NCI-H146 (cell line): ENCODE measurements around the gene RAPGEF4.
"Not testable (repeated sequence)": the region's sequence is repeated elsewhere in the genome, so short reads cannot be mapped to it uniquely, and the experiment has no call there.

Experiments used
- DNase-seq: peaks from one replicate; lab custom pipeline; 2025; lab: John Stamatoyannopoulos, UW

The RAPGEF4 gene

GRCh38 chr2:173033084-173033483, 297.4 kb downstream of the RAPGEF4 start:
- DNase-seq = no peak

DNA sequence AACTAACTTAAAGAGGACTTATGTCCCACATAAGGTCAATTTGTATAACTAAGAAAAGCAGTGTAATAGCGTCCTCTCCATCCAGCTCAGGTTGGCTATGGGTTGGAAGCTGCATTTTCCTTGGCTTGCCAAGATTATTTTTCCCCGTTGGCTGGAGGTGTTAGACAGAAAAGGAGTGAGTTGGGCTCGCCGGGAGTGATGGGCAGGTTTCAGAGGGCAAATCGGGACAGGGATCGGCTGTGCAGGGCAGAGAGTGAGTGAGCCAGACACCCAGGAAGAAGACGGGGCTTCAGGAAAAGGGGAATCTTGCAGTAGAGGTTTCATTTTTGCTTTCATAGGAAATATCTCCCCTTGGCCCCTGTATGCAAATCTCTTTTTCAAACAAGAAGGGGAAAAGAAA, 298.5 kb downstream of the RAPGEF4 start:
- no peak for DNase-seq

- no peak for DNase-seq
Measured at GRCh38 chr2:173037245-173038120, 301.8 kb downstream of the RAPGEF4 start.

DNA sequence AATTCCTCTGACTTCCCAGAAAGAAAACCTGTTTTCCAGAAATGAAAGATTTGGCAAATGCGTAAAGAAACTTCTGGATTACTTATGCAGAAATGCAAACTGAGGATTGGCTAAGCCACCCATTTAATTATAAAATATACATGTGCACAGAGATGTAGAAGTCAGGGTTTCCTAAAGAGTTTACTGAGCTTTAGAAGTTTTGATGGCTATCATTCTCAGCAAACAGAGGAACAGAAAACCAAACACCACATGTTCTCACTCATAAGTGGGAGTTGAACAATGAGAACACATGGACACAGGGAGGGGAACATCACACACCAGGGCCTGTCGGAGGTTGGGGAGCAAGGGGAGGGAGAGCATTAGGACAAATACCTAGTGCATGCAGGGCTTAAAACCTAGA, 302.6 kb downstream of the RAPGEF4 start:
- not testable (repeated sequence) for DNase-seq

- DNase-seq = no peak
Measured at GRCh38 chr2:173040729-173041128, 305.1 kb downstream of the RAPGEF4 start.

DNA sequence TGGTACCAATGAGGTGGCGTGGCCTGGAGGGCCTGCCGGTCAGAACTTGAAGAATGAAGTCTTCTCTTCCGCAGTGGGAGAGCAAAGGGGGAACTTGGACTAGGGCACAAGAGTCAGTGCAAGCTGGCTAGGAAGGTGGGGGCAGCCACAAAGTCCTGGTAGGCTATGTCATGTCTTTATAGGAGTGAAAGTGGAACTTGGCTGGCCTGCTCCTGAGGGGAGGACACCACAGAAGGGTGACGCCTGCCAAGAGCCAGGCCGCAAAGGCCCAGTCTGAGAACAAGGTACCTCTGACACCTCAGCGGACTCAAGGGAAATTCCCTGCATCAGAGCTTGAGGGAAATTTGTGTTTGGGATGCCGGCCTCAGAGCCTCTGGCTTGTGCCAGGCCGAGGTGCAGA, 307.8 kb downstream of the RAPGEF4 start:
- DNase-seq = no peak

GRCh38 chr2:173043897-173044519, 308.4 kb downstream of the RAPGEF4 start:
- DNase-seq = no peak

- DNase-seq = no peak
Measured at GRCh38 chr2:173044686-173045085, 309.0 kb downstream of the RAPGEF4 start.

DNA sequence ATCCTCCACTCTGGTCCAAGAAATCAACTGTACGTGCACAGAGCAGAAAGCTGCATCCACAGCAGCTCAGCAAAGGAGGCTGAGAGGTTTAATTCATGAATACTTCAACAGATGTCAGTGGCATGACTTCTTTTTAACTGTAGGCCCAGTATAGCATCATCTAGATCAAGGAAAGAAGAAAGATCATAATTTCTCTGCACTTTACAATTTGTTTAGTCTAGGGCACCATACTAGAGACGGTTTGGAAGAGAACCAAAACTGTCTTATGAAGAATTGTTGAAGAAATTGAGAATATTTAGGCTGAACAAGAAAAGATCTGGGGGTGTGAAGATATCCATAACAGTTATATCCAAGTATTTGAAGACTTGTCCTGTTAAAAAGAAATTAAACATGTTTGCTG, 309.5 kb downstream of the RAPGEF4 start:
- DNase-seq = no peak

- DNase-seq = no peak
Measured at GRCh38 chr2:173048522-173048896, 312.9 kb downstream of the RAPGEF4 start.

GRCh38 chr2:173048897-173049661, 313.4 kb downstream of the RAPGEF4 start:
- DNase-seq = no peak

DNA sequence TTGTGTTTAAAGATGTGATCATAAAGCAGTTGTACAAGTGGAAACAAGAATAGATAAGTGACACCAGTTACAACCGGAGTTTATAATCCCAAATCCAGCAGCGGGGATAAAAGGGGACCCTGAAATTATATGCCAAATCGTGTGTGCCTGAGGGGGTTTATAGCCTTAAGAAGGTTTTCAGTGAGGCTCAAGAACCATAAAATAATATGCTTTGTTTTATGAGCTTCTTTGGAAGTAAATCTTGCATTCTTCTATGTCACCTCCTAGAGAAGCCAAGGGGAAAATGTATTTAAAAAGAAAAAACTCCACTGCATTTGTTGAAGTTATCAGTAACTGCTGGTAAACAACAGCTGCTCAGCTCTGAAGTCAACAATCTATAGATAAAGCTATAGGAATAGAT, 314.2 kb downstream of the RAPGEF4 start:
- no peak for DNase-seq

DNA sequence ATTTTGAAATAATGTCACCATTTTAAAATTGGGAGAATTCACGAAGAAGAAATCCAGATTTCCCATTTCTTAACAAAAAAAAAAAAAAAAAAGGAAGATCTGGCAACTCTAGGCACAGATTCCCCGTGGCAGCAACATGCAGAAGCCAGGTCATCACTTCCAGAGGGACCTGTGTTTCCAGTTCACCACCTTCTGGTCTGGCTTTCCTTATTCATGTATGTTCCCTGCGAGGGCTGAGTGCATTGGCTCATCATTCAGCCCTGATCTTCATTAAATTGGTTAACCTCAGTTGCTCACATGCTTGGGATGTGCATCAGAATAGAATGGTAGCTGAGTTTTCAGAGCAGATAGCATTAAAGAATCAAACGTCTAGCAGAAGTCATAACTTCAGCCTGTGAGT, 315.0 kb downstream of the RAPGEF4 start:
- DNase-seq = no peak

DNA sequence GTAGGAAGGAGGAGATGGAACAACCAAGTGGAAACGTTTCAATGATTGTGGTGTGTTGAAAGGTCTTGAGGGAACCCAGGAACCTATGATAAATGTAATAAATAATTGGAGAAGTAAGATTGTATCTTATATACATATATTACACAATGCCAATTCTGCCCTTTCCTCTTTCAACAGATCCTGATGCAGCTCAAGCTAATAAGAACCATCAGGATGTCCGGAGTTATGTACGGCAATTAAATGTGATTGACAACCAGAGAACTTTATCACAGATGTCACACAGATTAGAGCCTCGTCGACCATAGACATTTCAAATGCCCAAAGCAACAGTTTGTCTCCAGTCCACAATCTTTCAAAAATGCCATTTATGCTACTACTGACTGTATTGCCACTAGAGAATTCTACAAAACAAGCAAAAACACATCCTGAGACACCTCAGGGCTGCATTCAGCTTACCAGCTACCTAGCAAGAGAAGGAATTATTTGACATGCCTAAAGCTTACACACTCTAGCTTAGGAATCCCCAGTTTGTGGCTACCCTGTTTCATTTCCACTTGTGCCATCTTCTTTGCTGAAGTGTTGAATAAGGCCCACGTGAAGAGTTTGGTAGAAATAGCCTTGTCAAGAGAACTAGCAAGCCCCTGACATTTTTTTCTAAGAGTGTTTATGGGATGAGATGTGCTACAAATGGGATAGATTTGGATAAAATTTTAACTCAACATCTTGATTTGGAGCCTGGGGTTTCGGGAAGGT, 316.0 kb downstream of the RAPGEF4 start:
- no peak for DNase-seq

DNA sequence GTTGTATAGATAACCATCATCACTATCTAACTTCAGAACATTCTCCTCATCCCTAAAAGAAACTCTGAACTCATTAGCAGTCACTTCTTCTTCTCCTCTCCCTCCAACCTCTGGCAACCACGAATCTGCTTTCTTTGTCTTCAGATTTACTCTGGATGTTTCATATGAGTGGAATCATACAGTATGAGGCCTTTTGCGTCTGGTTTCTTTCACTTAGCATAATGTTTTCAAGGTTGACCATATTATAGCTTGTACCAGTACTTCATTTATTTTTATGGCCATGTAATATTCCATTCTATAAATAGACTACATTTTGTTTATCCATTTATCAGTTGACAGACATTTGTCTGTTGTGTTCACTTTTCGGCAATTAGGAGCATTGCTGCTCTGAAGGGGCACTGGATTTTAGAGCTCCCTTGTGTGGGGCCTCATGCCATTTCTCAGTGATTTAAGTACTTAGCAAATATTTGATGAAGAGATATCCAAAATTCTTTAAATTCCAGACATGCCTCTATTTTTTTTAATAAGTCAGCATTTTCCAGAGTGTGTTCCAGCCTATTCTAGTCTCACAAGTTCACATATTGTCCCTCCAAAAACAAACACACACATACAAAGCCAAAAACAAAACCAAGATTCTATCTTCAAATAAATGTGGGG, 317.5 kb downstream of the RAPGEF4 start:
- no peak for DNase-seq

- DNase-seq = no peak
Measured at GRCh38 chr2:173054466-173054865, 318.8 kb downstream of the RAPGEF4 start.

DNA sequence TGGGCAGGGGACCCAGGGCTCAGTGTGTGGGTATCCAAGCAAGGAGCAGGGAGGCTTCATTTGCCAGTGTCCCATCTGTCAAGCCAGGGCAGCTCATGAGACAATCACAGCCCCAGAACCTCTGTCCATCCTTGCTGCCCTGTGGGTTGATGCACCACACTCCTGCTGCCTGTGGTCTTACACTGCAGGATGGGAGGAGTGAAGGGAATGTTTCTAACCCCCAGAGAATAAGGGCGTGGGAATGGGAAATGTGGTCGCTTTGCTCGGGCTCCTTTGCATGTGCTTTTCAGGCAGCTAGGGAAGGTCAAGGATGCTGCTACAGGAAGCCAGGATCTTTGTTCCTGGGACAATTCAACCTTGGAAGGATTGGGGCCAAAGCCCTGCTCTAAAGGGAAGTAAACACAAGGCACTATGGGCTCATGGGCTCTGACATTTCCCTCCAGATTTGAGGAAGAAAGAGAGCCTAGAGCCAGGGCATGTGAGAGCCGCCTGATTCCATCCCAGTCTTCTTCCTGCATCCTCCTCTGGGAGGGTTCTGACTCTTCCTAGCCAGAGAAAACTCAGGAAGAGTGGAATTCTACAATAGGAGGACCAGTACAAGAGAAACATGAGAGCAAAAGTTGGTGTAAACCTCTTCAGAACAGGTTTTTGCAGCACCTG, 321.2 kb downstream of the RAPGEF4 start:
- no peak for DNase-seq

GRCh38 chr2:173058097-173058496, 322.5 kb downstream of the RAPGEF4 start:
- DNase-seq = no peak

- DNase-seq = no peak
Measured at GRCh38 chr2:173058673-173059072, 323.0 kb downstream of the RAPGEF4 start.

GRCh38 chr2:173059292-173059691, 323.6 kb downstream of the RAPGEF4 start:
- no peak for DNase-seq

GRCh38 chr2:173059971-173060461, 324.4 kb downstream of the RAPGEF4 start:
- DNase-seq = no peak
